ENCODE data around the gene TNFRSF11A.
A peak's percentile ranks its signal among the peaks of the same experiment; 100 is the strongest.

TNFRSF11A gene

GRCh38 chr18:62345909-62346308, 20.8 kb downstream of the TNFRSF11A start:
- DNase-seq: no peak

DNA sequence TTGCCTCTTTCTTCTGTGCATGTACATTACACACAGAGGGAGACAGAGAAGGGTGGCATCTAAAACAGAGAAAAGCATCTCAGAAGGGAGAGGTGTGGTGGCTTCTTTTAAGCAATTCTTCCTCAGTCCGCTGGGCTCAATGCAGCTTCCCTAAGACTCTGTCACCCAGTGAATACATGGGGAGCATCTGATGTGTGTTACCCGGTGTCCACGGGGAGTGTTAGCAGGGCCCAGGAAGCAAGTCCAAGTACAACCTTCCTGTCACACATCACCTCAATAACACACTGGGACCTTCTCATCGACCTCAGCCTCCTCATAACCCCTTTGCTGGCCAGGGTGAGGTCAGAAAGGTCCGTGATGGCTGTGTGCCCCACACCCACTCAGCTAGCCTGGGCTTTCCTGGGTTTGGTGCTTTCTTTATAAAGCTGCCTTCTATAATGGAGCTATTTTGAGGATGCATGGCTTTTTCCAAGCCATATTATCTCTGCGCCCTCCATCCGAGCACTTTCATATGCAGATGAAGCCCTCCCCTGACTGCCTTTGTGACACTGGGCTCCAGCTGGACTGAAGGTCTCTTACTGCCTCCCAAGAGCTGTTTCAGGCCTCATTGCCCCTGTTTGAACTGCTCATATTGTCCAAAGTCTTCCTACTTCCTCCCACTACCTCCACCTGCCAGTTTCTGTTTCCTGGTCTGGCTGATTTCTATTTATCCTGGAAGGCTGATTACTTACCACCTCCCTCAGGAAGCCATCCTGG, 21.4 kb downstream of the TNFRSF11A start:
- no peak for DNase-seq

GRCh38 chr18:62347089-62347506, 22.0 kb downstream of the TNFRSF11A start:
- no peak for DNase-seq

GRCh38 chr18:62348474-62348873, 23.4 kb downstream of the TNFRSF11A start:
- DNase-seq: no peak

GRCh38 chr18:62353170-62353569, 28.1 kb downstream of the TNFRSF11A start:
- no peak for DNase-seq

GRCh38 chr18:62354151-62354550, 29.0 kb downstream of the TNFRSF11A start:
- DNase-seq: no peak

DNA sequence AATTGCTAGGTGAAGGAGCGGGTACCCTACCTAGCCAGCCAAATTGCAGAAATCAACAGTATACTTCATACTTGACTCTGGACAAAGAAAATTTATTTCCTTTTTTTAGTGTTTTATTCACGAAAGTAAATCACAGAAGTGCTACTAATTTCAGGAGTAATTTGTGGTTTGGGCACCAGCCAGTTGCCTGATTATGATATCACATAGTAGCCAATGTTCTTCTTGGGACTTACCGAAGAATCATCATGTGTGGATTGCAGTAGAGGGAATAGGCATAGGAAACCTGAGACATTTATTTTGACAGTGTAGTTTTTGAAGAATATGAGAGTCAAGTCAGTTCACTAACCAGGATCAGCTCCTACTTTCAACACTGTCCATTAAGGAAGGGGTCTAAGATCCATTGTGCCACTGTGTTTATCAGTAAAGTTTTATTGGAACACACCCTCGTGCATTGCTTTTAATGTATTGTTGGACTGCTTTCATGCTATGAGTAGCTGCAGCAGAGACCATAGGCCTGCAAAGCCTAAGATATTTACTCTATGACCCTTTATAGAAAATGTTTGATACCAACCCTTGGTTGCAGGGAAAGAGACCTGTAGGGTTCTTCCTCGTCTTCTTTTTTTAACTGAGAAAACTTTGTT, 32.1 kb downstream of the TNFRSF11A start:
- DNase-seq: no peak

GRCh38 chr18:62360805-62361204, 35.7 kb downstream of the TNFRSF11A start:
- DNase-seq: no peak

DNA sequence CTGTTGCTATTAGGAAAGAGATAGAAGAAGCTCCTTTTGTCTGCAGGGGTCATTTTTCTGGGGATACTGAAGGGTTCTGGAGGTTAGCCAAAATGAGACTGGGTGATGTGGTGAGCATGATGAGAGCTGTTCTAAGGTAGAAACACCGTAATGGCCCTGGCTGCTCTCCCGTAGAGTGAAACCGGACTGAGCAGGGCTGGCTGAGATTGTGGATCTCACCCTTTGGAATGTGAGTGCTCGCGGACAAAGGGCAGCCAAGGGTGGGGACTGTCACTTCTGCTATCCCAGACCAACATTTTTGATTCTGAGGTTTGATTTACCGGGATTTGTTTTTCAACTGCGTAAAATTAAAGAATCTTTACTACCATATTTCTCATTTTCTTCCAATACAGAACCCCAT, 36.2 kb downstream of the TNFRSF11A start:
- no peak for DNase-seq

DNA sequence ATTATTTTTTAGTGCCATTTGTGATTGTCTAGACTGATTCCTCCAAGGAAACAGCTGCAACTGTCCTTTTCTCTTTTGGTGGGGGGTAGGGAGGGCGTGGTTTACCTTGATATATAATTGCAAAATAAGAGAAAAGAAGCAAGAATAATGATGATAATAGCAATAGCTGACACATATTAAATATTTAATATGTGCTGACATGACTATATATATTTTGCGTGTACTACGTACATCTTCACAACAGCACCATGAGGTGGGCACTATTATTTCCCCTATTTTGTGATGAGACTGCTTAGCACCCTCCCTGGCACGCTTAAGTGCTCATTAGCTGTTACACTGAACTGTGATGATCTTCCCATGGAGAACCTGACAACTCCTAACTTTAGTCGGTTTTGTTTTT, 39.4 kb downstream of the TNFRSF11A start:
- no peak for DNase-seq

- no peak for DNase-seq
These were observed 40.3 kb downstream of the TNFRSF11A start for GRCh38 chr18:62365420-62365819.

GRCh38 chr18:62366992-62367391, 41.9 kb downstream of the TNFRSF11A start:
- DNase-seq: no peak

GRCh38 chr18:62368100-62368499, 43.0 kb downstream of the TNFRSF11A start:
- no peak for DNase-seq

DNA sequence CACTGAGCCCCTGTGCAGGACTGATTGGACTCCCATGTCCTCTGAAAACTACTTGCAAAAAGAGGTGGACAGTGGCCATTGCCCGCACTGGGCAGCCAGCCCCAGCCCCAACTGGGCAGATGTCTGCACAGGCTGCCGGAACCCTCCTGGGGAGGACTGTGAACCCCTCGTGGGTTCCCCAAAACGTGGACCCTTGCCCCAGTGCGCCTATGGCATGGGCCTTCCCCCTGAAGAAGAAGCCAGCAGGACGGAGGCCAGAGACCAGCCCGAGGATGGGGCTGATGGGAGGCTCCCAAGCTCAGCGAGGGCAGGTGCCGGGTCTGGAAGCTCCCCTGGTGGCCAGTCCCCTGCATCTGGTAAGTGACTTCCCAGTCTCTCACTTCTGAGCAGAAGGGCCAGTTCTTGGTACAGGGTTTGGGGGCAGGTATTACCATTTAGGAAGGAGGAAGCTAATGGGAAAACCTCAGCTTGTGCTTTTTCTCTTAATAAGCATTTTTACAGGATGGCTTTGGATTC, 44.1 kb downstream of the TNFRSF11A start:
- no peak for DNase-seq

- no peak for DNase-seq
These were observed 45.3 kb downstream of the TNFRSF11A start for GRCh38 chr18:62370366-62370765.

DNA sequence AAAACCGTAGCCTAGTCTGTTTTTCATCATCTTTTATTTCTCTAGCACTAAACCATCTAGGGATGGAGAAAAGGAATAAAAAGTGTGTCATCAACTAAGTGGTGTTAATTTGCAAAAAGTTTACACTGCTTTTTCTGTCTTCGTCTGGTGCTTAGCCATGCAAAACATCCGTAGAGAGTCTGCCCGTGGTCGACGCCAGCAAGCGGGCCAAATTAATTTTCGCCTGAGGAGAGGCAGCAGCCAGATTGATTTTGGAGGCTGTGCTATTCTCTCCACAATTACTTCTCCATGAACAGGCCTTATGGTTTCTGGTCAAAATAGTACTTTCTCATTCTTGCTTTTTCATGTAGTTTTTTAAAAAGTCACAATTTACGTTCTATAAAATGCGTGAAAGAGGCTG, 46.3 kb downstream of the TNFRSF11A start:
- no peak for DNase-seq

DNA sequence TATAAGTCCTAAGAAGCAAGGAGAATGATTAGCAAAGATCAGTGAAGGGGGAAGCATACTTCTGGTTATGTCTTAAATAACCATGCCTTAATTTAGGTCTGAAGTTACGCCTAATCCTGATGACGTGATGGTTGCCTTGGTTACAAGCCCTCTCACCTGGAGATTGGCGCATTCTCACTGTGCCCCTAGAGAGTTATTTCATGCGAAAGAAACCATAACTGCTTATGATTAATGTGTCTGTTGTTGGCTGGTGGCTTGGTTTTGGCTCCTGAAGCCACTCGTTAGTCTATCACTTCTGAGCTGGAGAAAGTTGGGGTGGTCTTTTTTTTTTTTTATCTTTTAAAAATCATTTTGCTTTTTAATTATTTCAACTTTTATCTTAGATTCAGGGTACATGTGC, 47.0 kb downstream of the TNFRSF11A start:
- peak; percentile 72 for DNase-seq

DNA sequence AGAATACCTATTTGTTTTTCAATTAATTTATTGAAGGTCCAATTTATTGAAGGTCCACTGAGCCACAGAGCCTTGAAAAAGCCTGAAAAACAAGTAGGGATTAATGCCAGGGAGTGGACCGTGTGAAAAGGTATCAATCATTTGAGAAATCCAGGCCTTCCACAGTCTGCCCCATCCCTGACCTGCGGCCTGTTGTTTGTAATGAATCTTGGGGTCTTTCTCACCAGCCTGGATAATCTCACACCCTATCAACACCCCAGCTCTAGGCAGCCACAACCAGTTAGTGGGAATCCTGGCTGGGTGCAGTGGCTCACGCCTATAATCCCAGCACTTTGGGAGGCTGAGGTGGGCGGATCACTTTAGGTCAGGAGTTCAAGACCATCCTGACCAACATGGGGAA, 47.8 kb downstream of the TNFRSF11A start:
- DNase-seq: no peak

- DNase-seq: no peak
These were observed 49.4 kb downstream of the TNFRSF11A start for GRCh38 chr18:62374410-62374965.

DNA sequence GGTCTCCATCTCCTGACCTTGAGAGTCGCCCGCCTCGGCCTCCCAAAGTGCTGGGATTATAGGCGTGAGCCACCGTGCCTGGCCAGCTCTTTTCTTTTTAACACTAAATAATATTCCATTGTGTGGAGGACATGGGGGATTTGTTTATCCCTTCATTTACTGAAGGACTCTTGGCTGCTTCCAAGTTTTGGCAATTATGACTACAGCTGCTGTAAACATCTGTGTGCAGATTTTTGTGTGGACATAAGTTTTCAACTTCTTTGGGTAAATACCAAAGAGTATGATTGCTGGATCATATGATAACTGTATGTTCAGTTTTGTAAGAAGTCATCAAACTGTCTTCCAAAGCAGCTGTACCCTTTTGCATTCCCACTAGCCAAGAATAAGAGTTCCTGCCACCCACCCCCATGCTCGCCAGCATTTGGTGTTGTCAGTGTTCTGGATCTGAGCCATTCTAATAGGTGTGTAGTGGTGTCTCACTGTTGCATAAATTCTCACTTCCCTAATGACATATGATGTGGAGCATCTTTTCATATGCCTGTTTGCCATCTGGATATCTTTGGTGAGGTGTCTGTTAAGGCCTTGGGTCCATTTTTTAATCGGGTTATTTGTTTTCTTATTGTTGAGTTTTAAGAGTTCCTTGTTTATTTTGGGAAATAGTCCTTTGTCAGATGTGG, 52.2 kb downstream of the TNFRSF11A start:
- DNase-seq: no peak

DNA sequence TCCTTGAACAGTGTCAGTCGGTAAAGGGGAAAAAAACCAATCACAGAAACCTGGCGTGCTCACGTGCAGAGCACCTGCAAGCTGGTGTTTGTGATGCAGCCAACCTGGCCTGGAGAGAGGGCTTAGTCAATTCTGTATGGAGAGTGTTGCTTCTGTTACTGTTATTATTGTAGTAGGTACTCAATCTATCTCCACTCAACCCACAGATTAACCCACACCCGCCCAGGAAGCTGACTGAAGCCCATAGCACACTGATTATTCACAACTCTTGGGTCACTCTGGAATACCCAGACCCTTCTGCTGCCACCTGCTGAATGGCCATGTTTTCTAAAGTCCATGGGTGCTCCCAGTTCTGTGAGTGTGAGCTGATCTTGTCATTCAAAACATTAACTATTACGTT, 53.9 kb downstream of the TNFRSF11A start:
- DNase-seq: no peak

DNA sequence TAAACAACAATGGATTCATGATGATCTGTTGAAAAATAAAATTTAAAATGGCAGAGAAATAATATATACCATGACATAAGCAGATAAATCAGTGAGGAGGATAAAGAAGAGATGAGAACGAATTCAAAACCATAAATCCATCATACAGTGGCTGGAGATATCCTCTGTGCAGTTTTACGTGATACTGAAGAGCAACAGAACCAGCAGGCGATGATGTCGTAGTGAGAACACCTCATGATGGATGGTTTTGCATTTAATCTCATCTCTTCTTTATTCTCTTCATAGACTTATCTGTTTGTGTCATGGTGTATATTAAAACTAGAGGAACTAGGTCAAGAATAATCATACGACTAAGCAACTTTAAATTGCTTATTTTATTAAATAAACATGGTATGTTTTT, 56.3 kb downstream of the TNFRSF11A start:
- no peak for DNase-seq

DNA sequence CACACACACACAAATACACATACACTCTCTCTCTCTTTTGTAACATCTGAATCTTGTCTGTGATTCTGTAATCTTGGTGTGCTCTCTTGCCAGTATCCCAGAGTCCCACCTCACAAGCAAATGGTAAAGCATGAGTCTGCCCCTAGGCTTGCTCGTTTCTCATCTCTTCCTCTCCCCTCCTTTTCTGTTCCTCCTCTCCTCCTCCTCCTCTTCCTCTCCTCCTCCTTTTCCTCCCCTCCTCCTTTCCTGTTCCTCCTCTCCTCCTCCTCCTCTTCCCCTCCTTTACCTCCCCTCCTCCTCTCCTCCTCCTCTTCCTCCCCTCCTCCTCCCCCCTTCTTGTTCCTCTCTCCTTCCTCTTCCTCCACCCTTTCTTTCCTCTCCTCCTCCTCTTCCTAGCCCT, 59.0 kb downstream of the TNFRSF11A start:
- DNase-seq: no peak

All from DMS79 (cell line).